Skeletal muscle satellite cell (primary cell): ENCODE data around the gene SCCPDH.

ENCODE experiments used
- H3K27me3 ChIP-seq: 2 replicates; pipeline ENCODE4 v1.7.0; 2013; ENCODE audit warnings: low read length; ENCODE audit not compliant: control insufficient read depth, insufficient read depth
- H3K36me3 ChIP-seq: 2 replicates; pipeline ENCODE4 v1.7.0; 2013; ENCODE audit warnings: mild to moderate bottlenecking, control low read depth, low read length; ENCODE audit not compliant: insufficient read depth
- H3K4me1 ChIP-seq: 2 replicates; pipeline ENCODE4 v1.7.0; 2013; ENCODE audit warnings: low read length; ENCODE audit not compliant: control insufficient read depth, insufficient read depth
- H3K4me2 ChIP-seq: 2 replicates; pipeline ENCODE4 v1.7.0; 2013; ENCODE audit warnings: mild to moderate bottlenecking, low read length
- H3K4me3 ChIP-seq: 2 replicates; pipeline ENCODE4 v1.7.0; 2013; ENCODE audit warnings: low read length
- H3K9ac ChIP-seq: 2 replicates; pipeline ENCODE4 v1.7.0; 2013; ENCODE audit warnings: mild to moderate bottlenecking, low read depth, low read length, moderate library complexity
- H3K9me3 ChIP-seq: replicated peaks from 2 replicates; pipeline ENCODE4 v1.7.0; 2013; ENCODE audit warnings: mild to moderate bottlenecking, control low read depth, low read length

SCCPDH gene

DNA sequence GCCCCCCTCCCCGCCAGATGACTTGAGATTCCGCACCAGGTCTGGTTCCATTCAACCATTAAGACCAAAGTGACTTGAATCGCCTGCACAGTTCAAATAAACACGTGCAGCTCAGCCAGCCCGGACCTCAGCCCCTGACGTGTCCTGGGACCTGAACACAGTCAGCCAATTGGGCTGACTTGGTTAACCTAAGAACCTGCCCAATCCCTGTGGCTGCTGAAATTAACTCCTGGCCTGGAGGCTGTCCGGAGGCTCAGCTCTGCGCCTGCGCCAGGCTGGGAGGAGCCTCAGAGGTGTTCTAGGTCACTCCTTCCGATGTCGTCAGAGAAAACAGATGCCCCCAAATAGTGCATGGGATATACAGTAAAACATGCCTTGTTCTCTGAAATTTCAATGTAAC lies 73.4 kb downstream of the SCCPDH start:
- Histone ChIP-seq H3K4me3 (no peak overlapping the region), H3K4me1 (peaks cover 16% of the 10 kb centered on the region), H3K36me3 (no peaks in the 10 kb centered on the region), H3K27me3 (peaks cover 7% of the 10 kb centered on the region), H3K9me3 (no peaks in the 10 kb centered on the region), H3K4me2 (no peak overlapping the region), H3K9ac (no peak overlapping the region)

GRCh38 chr1:246798107-246798506 lies 73.9 kb downstream of the SCCPDH start:
- H3K9ac ChIP-seq: no peak overlapping the region
- no peak overlapping the region for H3K4me3 ChIP-seq
- no peak overlapping the region for H3K4me2 ChIP-seq
- no peaks in the 10 kb centered on the region for H3K36me3 ChIP-seq
- H3K9me3 ChIP-seq: no peaks in the 10 kb centered on the region
- H3K4me1 ChIP-seq: peaks cover 16% of the 10 kb centered on the region
- H3K27me3 ChIP-seq: peaks cover 7% of the 10 kb centered on the region

- Histone ChIP-seq H3K9me3 (no peaks in the 10 kb centered on the region), H3K4me2 (no peak overlapping the region), H3K4me3 (no peak overlapping the region), H3K36me3 (no peaks in the 10 kb centered on the region), H3K27me3 (peaks cover 7% of the 10 kb centered on the region), H3K4me1 (peaks cover 16% of the 10 kb centered on the region), H3K9ac (no peak overlapping the region)
Measured at GRCh38 chr1:246798606-246799496, 74.6 kb downstream of the SCCPDH start.

DNA sequence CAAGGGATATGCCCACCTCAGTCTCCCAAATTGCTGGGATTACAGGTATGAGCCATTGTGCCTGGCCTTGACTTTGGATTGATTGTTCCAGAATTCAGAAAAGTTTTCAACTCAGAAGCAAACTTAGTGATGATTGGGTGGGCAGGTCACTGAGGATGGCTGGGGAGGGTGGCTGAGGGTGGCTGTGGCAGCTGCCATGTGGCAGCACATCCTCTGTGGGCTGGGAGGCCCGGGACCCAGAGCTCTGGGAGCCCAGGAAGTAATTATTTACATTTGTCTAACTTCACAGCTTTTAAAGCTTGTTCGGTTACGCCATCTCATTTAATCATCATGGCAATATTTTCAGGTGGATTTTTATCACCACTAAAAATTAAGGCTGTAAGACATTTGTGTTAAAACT lies 76.1 kb downstream of the SCCPDH start:
- no peak overlapping the region for H3K4me2 ChIP-seq
- no peaks in the 10 kb centered on the region for H3K9me3 ChIP-seq
- H3K9ac ChIP-seq: no peak overlapping the region
- peaks cover 7% of the 10 kb centered on the region for H3K27me3 ChIP-seq
- no peak overlapping the region for H3K4me3 ChIP-seq
- no peaks in the 10 kb centered on the region for H3K36me3 ChIP-seq
- H3K4me1 ChIP-seq: peaks cover 4% of the 10 kb centered on the region

GRCh38 chr1:246800756-246801155 lies 76.5 kb downstream of the SCCPDH start:
- no peak overlapping the region for H3K9ac ChIP-seq
- peaks cover 7% of the 10 kb centered on the region for H3K27me3 ChIP-seq
- no peaks in the 10 kb centered on the region for H3K36me3 ChIP-seq
- H3K4me1 ChIP-seq: no peaks in the 10 kb centered on the region
- no peaks in the 10 kb centered on the region for H3K9me3 ChIP-seq
- no peak overlapping the region for H3K4me3 ChIP-seq
- H3K4me2 ChIP-seq: no peak overlapping the region

- no peak overlapping the region for H3K4me2 ChIP-seq
- H3K27me3 ChIP-seq: peaks cover 7% of the 10 kb centered on the region
- no peaks in the 10 kb centered on the region for H3K36me3 ChIP-seq
- H3K4me3 ChIP-seq: no peak overlapping the region
- H3K4me1 ChIP-seq: no peaks in the 10 kb centered on the region
- H3K9ac ChIP-seq: no peak overlapping the region
- no peaks in the 10 kb centered on the region for H3K9me3 ChIP-seq
Measured at GRCh38 chr1:246801241-246802020, 77.2 kb downstream of the SCCPDH start.

GRCh38 chr1:246803373-246803772 lies 79.2 kb downstream of the SCCPDH start:
- Histone ChIP-seq H3K27me3 (peaks cover 12% of the 10 kb centered on the region), H3K9me3 (no peaks in the 10 kb centered on the region), H3K36me3 (no peaks in the 10 kb centered on the region), H3K4me3 (no peak overlapping the region), H3K4me2 (no peak overlapping the region), H3K4me1 (no peaks in the 10 kb centered on the region), H3K9ac (no peak overlapping the region)

- Histone ChIP-seq H3K4me3 (no peak overlapping the region), H3K9me3 (no peaks in the 10 kb centered on the region), H3K4me1 (no peaks in the 10 kb centered on the region), H3K27me3 (peaks cover 8% of the 10 kb centered on the region), H3K36me3 (no peaks in the 10 kb centered on the region), H3K4me2 (no peak overlapping the region), H3K9ac (no peak overlapping the region)
Measured at GRCh38 chr1:246803883-246804282, 79.7 kb downstream of the SCCPDH start.

DNA sequence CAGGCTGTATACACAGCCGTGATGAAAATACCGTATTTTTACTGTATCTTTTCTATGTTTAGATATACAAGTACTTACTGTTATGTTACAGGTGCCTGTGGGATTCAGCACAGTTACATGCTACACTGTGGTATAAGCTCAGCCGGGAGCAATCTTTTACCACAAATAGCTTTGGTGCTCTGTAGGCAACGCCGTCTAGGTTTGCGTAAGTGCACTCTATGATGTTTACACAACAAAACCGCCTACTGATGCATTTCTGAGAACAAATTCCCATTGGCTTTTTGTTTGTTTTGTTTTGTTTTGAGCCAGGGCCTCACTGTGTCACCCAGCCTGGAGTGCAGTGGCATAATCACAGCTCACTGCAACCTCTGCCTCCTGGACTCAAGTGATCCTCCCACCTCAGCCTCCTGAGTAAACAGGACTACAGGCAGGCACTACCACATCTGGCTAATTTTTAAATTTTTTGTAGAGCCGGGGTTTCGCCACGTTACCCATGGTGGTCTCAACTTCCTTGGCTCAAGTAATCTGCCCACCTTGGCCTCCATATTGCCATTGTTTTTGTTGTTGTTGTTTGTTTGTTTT lies 81.0 kb downstream of the SCCPDH start:
- H3K4me2 ChIP-seq: no peak overlapping the region
- no peak overlapping the region for H3K9ac ChIP-seq
- no peaks in the 10 kb centered on the region for H3K9me3 ChIP-seq
- no peak overlapping the region for H3K4me3 ChIP-seq
- no peaks in the 10 kb centered on the region for H3K4me1 ChIP-seq
- H3K36me3 ChIP-seq: no peaks in the 10 kb centered on the region
- H3K27me3 ChIP-seq: peaks cover 4% of the 10 kb centered on the region

GRCh38 chr1:246809473-246809872 lies 85.3 kb downstream of the SCCPDH start:
- H3K36me3 ChIP-seq: no peaks in the 10 kb centered on the region
- peaks cover 11% of the 10 kb centered on the region for H3K27me3 ChIP-seq
- H3K4me1 ChIP-seq: no peaks in the 10 kb centered on the region
- H3K4me2 ChIP-seq: no peak overlapping the region
- H3K9me3 ChIP-seq: no peaks in the 10 kb centered on the region
- H3K9ac ChIP-seq: no peak overlapping the region
- H3K4me3 ChIP-seq: no peak overlapping the region

DNA sequence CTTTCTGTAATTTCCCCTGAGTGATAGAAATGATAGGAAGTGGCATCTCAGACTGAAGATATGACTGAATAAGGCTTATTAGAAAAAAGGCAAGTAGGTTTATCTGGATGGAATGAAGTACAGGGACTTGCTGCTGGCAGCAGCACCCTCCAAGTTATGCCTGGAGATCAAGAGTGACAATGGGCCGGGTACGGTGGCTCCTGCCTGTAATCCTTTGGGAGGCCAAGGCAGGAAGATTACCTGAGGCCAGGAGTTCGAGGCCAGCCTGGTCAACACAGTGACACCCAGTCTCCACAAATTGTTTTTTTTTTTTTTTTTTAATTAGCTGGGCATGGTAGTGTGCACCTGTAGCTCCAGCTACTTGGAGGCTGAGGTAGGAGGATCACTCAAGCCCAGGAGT lies 87.8 kb downstream of the SCCPDH start:
- Histone ChIP-seq H3K36me3 (no peaks in the 10 kb centered on the region), H3K4me3 (no peak overlapping the region), H3K9me3 (no peaks in the 10 kb centered on the region), H3K27me3 (peaks cover 15% of the 10 kb centered on the region), H3K4me2 (no peak overlapping the region), H3K4me1 (no peaks in the 10 kb centered on the region), H3K9ac (no peak overlapping the region)
